ENCODE measurements around the gene NFATC4.

- TF ChIP-seq EZH2 (IDR thresholded peaks at IDR 0.05; ENCODE audit: insufficient read depth, poor library complexity, severe bottlenecking), result no peak
- no peak for TF ChIP-seq EZH2phosphoT487 (IDR thresholded peaks at IDR 0.05; ENCODE audit: insufficient read depth, low read depth)
Observed at GRCh38 chr14:24398653-24399446, 30.9 kb downstream of the NFATC4 start, which contains the start of gene NYNRIN.
